Uterus (tissue), 4 donors: ENCODE data around the gene SYT4. TPM values are rescaled to one million over a fixed set of nuclear protein-coding genes. Genes with fewer than 3 reads are reported as not detected.

Source experiments
- DNase-seq, 2 donors: peaks; one replicate each; pipeline ENCODE4 v3.0.0-alpha.2; 2019 to 2020
- H3K27ac ChIP-seq, 2 donors: fragments of 200-600 bp; sonication (generic); 1 replicate in 1 of 2; 2 replicates in 1 of 2; pipeline ENCODE4 v1.5.1; 2016 to 2018
- H3K27me3 ChIP-seq, 2 donors: fragments of 200-600 bp; sonication (generic); one replicate each; pipeline ENCODE4 v1.5.1; 2018 to 2019; ENCODE audit warnings: control low read depth in 1 of 2
- H3K36me3 ChIP-seq, 2 donors: fragments of 200-600 bp; sonication (generic); one replicate each; pipeline ENCODE4 v1.5.1; 2019; ENCODE audit warnings: control low read depth in 1 of 2
- H3K4me1 ChIP-seq, 2 donors: fragments of 200-600 bp; sonication (generic); one replicate each; pipeline ENCODE4 v1.5.1; 2018 to 2019; ENCODE audit warnings: control low read depth in 1 of 2
- H3K4me3 ChIP-seq, 2 donors: fragments of 200-600 bp; sonication (generic); 1 replicate in 1 of 2; 2 replicates in 1 of 2; pipeline ENCODE4 v1.5.1; 2018 to 2019; ENCODE audit warnings: mild to moderate bottlenecking in 1 of 2
- H3K9me3 ChIP-seq, 2 donors: fragments of 200-600 bp; sonication (generic); one replicate each; pipeline ENCODE4 v1.5.1; 2019; ENCODE audit warnings: control low read depth in 1 of 2
- CTCF ChIP-seq, 4 experiments: fragments of 200-600 bp in 2 of 4; fragments of 450-650 bp in 2 of 4; sonication (generic) in 2 of 4; IDR thresholded peaks; one replicate each; pipeline ENCODE4 v1.5.1; 2016 to 2019; ENCODE audit warnings: antibody characterized with exemption in 4 of 4, mild to moderate bottlenecking in 2 of 4, moderate library complexity in 1 of 4
- POLR2A ChIP-seq, 2 donors: fragments of 450-650 bp; IDR thresholded peaks; one replicate each; pipeline ENCODE4 v1.6.1; 2016; ENCODE audit warnings: antibody characterized with exemption in 2 of 2, mild to moderate bottlenecking in 1 of 2, moderate library complexity in 1 of 2
- intact Hi-C: fragments of 100-400 bp; cut with DNase I; formaldehyde crosslinking; loops from one replicate; pipeline ENCODE4 v1.15.1; 2023; ENCODE audit warnings: low total_unique reads
- total RNA-seq, 4 donors: library from RNA; depleted of rRNA in 3 of 4; stranded (reverse); fragments of >200 nt in 3 of 4; gene quantifications; one replicate each; pipeline versions ENCODE4 v1.1.0 to v1.2.4, GENCODE V29; 2014 to 2023
- donor health status: DM: yes; HTN: yes; CAD: no.

Gene SYT4
- total RNA-seq, 4 donors from 2014 or later: 1.9 TPM; not detected in 3

GRCh38 chr18:43222501-43222900, 54.8 kb downstream of the SYT4 start:
- no peak overlapping the region for H3K4me3 ChIP-seq
- no peak for DNase-seq
- H3K27me3 ChIP-seq: no peaks in the 10 kb centered on the region
- no peaks in the 10 kb centered on the region for H3K9me3 ChIP-seq
- no peaks in the 10 kb centered on the region for H3K4me1 ChIP-seq
- no peaks in the 10 kb centered on the region for H3K36me3 ChIP-seq
- TF ChIP-seq CTCF (IDR thresholded peaks at IDR 0.05) (no peak), POLR2A (IDR thresholded peaks at IDR 0.05) (no peak)
- intact Hi-C loops: no loop called here
- H3K27ac ChIP-seq: no peak overlapping the region

- no peak overlapping the region for H3K27ac ChIP-seq
- no peak for DNase-seq
- intact Hi-C loops: no loop called here
- no peaks in the 10 kb centered on the region for H3K27me3 ChIP-seq
- TF ChIP-seq POLR2A (IDR thresholded peaks at IDR 0.05): no peak
- no peak for TF ChIP-seq CTCF (IDR thresholded peaks at IDR 0.05)
- H3K4me3 ChIP-seq: no peak overlapping the region
- no peaks in the 10 kb centered on the region for H3K4me1 ChIP-seq
- H3K9me3 ChIP-seq: no peaks in the 10 kb centered on the region
- no peaks in the 10 kb centered on the region for H3K36me3 ChIP-seq
These were observed 56.6 kb downstream of the SYT4 start for GRCh38 chr18:43220691-43221090.

Other genes with a start within 250 kb of the SYT4 start
- gene RIT2, start 161.8 kb downstream of the SYT4 start, total RNA-seq: not detected